Islet of Langerhans (tissue), 1 donor: ENCODE measurements around the gene CLMP.

ENCODE experiments used
- FAIRE-seq: peaks from one replicate; lab custom pipeline; 2011; peaks lifted over from hg19 to GRCh38; lab: Jason Lieb, UNC

The CLMP gene, protein sequence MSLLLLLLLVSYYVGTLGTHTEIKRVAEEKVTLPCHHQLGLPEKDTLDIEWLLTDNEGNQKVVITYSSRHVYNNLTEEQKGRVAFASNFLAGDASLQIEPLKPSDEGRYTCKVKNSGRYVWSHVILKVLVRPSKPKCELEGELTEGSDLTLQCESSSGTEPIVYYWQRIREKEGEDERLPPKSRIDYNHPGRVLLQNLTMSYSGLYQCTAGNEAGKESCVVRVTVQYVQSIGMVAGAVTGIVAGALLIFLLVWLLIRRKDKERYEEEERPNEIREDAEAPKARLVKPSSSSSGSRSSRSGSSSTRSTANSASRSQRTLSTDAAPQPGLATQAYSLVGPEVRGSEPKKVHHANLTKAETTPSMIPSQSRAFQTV

DNA sequence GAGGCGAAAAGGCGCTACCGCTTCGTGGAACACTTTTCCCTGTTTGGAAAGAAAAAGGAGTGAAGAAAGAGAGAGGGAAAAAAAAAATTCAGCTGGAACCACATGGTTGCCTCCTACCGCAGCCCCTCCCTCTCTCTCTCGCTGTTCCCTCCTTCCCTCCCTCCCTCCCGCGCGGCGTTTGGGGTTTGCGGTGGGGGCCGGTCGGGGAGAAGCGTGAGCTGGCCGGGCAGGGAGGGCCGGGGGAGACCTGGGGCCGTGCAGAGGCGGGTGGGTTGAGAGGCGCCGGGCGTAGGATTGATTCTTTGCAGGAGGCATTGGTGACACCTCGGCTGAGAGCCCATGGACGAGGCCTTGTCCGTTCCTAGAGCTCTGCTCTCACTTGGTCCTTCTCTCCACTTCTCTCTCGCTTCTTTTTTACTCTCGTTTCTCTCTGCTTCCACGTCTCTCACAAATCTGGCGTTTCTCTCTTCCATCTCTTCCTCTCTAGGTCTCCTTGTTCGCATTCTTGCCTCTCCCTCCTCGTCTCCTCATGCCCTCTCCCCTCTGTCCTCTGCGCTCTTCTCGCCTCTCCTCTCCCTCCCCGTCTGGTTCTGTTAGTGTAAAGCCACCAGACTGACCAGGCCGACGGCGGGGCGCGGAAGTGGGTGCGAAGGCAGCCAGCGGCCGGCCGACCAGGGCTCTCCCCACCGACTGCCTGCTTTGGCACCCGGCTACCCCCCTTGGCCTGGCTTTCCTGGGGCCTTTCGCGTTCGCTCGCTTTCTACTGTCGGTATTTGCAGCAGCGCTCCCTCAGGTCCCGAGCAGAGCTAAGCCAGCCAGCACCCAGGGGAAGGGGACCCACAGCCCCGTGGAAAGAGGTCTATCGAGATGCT, at the start of gene CLMP:
Gene CLMP (minus strand): TSS at position 61 of the 872 bp plus-strand sequence. CDS start 308 bp downstream, outside the sequence.
- no peak for FAIRE-seq

DNA sequence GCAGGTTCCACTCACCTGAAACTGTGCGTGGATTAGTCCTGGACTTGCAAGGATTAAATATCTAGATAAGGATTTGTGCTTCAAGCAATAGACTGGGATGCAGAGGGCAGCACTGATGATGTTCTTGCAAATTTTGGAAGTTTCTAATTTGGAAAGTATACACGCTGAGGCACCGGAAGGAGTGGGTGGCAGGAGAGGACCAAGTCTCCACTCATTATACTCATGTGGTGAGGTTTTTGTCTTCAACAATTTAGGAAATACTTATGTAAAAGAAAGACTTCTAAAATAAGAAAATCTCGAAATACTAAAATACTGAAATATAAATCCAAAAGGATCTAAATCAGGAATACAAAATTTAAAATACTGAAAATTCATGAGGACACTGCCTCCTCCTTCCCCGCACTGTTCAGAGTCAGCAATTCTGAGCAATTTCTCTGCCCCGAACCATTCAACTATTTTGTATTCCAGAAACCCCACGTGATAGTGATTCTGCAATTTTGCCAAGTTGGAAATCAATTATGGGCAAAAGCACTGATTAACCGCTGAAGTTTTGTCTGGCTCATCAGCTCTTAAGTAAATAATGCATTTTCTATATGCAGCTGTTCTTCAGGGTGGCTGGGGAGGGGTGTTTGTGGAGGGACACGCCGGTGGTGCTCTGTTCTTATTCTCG, 47.0 kb upstream of the CLMP start:
- no peak for FAIRE-seq

DNA sequence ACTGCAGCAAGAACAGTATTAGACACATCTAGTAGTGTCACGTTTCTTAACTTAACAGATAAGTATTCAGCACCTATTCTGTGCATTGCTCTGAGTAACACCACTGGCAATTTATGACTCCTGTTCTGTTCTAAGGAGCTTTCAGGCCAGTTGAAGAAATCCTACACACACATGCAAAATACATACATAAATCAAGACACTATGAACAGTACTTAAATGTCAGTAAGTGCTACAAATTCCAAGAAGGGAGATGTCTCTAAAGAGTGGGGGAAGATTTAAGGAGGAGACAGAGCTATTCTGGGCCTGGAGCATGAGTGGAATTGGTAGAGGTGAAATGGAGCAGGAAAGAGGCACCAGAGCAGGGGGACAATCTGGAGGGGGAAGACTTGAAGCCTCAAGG, 46.2 kb upstream of the CLMP start:
- FAIRE-seq, result no peak

DNA sequence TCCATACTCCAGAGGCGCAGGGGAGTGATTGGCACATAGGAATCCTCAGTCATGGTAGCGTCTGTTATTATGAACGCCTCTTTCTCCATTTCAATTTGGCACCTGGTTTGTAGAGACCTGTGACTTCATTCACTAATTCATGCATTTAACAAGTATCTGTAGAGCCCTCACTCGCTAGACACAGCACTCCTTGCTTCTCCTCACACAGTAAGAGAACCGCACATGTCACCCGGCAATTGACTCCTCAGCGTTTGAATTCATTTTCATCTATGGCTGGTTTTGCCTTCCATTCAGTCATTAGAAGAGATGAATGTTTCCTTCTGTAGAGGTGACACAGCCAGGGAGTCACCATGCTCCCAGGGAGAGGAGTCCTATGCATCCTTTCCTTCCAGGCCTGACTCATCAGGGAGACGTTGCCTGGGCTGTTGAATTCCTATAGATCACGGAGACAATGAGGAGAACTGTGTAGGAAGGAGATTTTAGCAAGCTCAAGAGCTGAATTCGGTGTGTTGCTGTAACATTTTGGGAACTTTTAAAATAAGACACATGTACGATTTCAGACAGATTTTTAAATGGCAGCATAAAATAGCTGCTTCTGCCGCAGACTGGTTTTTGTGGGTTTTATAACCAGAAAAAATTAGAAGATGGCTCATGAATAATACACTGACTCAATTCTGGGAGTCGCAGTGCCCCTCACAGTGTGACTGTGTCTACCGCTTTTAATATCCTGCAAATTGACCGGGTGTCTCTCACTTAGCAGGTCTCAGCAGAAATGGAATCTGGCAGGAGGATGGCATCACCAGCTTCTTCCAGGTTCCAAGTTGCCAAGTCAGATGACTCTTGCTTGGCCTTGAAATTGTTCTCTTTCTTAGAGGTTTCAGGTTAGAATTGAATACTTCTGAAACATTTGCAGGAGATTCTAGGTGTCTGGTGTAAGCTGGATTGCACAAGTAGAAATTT, 44.4 kb upstream of the CLMP start:
- no peak for FAIRE-seq

DNA sequence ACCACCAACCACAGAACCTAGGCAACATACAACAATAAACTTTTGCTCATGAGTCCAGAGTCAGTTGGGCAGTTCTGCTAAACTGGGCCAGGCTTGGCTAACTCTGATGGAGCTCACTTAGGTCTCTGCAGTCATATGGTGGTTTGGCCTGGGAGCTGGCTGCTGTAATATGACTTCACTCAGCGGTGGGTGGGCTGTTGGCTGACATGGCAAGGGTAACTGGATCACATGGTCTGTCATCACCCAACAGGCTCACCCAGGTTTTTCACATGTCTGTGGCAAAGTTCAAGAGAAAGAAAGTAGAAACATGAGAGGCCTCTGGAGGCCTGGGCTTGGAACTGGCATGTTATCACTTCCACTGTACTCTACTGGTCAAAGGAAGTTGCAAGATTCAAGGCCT, 43.2 kb upstream of the CLMP start:
- FAIRE-seq, result no peak

DNA sequence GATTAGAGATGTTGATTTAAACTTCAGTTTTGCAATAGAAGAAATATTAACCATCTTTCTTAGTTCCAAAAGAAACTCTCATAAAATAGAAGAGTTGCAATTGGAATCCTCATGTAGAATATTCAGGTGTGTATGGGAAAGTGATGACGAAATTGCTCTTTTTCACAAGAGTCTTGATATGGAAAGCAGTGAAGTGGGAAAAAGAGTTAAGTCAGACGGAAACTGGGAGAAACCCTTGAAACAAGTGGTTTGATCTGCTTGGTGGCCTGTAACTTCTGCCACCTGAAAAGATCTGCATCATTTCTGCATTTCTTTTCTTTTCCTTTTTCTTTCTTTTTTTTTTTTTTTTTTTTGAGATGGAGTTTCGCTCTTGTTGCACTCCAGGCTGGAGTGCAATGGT, 41.8 kb upstream of the CLMP start:
- FAIRE-seq, result no peak

DNA sequence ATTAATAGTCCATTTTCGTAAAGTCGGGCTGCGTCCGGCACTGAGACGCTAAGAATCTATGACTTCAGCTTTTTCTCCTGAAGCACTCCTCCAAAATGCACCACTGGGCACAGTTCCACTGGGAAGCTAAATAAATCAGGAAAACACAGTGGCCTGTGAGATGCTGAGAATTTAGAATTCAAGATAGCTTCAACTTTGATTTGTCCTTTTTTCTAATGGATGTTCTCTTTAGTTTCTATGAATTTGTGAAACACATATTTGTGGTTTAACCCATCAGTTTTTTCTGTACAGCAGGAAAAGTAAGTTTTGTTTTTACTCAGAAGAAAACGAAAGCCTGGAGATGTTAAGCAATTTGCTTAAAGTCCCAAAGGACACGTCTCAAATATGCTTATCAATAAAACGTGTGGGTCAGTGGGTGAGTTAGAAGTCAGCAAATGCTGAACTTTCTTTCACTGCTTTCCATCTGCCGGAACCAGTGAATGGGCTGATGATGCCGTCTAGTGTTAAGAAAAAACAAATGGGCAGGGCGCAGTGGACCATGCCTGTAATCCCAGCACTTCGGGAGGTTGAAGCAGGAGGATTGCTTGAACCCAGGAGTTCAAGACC, 40.7 kb upstream of the CLMP start:
- no peak for FAIRE-seq

DNA sequence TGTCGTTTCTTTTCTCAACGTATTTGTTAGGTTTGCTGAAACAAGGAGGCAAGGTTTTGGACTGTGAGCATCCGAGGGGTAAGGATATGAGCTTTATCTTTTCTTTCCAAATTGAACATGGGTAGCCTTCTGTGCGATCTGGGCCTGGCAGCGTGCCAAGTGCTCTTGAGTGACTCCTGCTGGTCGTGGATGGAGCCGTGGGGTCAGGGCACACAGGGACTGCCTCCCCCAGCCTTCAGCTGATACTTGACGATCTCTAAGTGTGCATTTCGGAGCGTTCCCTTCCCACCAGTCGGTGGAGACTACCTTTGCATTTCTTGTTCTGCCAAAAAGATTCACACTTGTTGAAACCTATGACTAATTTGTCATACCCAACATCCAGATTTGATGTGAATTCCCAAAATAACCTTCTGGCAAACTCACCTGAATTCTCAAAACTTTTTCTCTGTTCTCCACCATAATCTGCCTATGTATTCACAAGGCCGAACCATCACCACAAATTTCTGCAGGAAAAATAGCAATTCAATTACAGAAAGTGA, 40.1 kb upstream of the CLMP start:
- no peak for FAIRE-seq

DNA sequence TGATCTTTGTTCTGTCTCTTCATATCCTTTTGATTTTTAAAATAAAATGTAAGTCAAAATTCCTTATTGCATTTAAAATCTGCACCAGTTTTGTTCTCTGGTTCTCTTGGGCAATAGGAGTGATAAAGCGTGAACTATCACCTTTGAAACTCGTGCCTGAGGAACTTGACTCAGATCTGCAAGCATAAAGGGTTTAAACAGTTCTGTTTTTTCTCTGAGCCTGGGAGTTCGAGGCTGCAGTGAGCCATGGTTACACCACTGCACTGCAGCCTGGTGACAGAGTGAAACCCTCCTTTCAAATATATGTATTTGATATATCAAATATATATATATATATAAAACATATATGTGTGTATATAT, 38.9 kb upstream of the CLMP start:
- FAIRE-seq, result no peak

DNA sequence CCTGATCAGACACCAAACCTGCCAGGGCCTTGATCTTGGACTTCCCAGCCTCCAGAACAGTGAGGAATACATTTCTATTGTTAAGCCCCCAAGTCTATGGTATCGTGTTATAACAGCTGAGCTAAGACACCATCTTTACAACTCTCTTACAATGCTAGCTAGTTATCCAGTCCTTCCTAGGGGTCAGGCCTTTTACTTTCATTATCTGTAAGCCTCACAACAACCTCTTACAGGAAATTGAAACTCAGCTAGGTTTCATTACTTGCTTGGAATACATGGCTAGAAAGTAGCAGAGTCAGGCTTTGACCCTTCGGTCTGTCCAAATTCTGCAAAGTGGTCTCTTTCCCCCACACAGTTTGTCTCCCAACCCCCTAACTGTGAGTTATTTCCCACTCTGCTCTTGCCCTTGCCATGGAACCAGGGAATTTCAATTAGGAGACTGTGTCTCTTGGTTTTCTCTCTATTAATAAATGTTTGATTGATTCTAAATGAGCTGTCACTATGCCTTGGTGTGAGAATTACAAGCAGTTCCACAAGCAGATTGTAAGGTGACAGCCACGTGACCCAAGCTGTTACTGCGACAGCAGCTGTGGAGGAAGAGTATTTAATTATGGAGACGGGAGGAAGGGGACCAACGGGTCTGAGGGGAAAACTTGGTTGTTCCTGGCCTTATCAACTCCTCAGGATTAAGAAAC, 38.4 kb upstream of the CLMP start:
- no peak for FAIRE-seq

DNA sequence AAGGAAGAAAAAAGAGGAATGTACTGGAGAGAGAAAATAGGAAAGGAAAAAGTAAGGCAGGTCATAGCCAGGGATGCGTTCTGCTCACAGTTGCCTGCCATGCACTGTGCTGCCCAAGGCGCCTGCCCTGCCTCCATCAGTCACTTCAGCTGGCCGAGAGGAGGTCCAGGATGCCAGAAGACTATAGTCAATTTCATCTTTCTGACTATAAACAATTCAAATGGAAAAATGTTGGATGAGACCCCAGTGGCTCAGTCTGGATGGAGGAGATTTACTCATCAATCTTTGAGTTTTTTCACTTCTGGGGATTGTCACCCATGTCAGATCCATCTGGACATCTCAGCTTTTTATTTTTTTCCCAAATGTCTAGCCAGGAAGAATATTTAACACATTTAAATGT, 36.7 kb upstream of the CLMP start:
- no peak for FAIRE-seq

DNA sequence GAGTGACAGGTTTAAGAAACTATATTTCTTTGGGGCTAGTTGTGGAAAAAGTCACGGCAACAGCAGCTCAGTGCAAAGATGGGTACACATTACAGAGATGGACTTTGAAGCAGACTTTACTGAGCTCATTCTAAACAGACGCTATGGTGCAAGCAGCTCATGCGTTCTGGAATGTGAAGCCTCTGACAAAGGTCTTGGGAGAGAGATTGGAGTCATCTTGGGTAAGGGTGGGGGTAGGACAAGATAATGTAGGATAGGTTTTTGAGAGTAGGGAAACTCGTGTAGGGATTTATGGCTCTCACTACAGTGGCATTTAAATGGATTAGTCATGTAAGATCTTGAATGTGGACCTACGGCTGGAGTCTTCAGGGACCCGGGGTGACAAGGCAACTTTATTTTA, 36.2 kb upstream of the CLMP start:
- no peak for FAIRE-seq

DNA sequence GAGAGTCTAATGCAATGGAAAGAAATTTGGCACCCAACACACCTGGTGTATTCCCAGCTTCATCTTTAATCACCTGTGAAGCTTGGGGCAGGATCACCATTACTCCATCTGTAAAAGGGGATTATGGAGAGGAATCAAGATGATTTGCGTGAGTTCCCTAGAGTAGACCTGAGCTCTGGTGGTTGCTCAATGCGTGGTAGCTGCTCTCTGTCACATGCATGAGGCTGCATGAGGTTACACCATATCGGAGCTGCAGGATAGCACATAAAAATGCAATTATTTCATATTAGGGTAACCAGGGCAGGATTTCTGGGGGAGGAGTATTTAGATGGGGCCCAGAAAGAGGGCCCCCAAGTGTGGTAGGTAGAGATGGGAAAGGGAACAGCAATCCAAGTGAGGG, 35.3 kb upstream of the CLMP start:
- no peak for FAIRE-seq

DNA sequence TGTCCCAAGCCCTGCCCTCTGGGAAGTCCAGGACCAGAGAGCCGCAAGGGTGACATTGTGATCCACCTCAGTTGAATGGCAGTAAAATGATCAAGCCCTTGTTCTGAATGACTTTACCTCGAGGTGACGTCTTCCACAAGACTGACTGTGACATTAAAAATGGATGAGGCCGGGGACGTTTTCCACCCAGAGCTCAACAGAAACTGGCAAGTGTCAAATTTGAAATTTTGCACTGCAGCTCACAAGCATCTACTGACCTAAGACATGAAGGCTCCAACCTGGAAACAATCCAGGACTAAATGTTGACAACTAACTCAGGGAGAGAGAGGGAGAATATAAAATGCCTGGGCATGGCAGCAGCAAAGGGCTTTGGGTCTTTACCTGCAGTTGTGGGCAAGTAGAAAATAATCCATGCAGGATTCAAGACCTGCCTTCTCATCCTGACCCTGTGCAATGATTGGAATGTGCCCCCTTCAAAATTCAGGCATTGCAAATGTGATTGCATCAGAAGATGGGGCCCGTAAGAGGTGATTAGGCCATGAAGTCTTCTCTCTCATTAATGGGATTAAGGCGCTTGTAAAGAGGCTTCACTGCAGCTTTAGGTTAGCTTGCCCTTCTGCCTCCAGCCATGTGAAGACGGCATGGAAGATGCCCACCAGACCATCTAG, 33.6 kb upstream of the CLMP start:
- no peak for FAIRE-seq

DNA sequence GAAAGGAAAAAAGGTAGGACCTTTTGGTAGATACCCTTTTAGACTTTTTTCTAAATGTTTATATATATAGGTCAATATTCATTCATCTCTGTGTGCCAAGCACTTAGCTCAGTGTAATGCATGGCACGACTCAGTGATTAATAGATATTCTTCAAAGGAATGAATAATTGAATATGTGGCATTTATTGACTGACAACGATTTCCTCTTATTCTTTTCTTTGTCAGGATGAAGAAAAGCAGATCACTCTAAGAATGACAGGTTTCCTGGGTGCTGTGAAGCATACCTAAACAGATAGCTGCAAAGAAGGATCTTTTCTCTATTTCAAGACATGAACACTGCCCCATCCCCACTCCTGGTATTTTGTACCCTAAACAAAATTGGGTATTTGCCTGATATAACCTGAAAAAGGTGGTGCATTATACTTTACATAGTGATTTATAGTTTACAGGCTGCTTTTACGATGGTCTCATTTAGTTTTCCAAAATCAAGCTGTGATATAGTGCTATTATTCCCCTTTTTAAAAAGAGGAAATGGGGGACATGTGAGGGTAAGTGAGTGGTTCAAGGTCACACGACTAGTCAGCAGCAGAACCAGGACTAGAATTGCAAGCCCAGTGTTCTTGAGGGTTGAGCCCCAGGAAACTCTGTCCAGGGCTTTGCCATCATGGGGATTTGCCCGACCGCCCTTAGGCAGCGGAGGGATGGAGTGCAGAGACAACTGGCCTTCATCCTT, 32.9 kb upstream of the CLMP start:
- no peak for FAIRE-seq

DNA sequence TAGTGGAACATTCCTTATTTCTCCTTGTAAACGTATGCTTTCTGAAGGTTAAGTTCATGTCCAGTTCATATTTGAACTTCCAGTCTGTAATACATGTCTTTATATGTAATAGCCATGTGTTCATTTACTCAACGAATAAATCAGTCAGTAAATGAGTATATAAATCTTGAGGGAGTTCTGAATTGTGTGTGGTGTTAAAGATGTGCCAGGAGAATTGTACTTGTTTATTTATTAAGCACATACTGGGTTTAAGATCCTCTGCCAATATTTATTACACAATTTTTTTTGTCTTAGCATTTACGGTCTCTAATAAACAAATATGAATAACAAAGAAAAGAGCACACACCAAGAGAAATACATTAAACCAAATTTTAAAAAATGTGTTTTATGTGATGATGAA, 26.5 kb upstream of the CLMP start:
- FAIRE-seq, result no peak

DNA sequence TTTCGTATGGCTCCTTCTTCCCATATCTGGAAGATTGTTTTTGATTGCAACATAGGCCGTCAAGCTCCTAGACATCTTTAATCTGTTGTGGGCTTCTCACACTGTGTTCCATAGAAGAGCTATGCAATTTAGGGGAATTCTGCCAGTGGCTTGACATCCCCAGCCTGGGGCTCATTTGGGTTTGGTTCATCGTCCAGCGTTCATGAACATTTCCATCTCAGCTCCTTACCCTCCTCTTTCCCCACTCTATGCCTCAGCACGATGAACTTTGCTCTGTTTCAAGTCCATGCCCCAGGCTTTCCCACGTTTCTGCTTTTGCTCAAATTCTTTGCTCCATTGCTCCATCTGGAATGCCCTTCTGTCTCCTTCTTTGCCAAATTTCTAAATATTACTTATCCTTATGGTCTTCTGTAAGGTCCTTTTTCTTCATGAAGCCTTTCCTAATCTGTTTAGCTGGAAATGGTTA, 26.1 kb upstream of the CLMP start:
- no peak for FAIRE-seq

DNA sequence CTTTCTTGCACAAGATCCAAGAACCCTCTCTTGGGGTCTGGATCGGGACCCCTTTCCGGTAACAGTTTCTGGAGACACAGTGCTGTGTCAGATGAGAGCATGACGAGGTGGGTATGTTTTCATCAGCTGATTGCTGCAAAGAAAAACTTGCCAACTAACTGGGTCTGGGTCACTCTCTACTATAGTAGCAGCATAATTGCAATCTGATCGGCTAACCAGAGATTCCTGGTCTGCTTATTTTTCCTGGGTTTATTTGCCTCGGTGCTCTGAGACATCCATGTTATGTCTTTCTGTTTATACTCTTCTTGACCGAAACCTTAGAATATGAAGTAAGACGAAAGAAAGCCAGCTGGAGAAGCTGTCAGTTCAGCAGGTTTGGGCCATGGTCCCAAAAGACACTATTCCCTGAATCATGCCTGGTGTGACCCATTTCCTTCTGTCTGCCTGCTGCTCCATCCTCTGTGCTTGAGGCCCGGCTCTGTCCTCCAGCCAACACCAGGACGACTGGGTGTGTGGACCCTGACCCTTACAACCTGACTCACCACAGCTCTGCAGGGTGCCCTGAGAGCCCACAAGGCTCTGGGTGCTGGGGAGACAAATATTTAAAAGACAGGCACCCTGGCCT, 24.1 kb upstream of the CLMP start:
- FAIRE-seq, result no peak

DNA sequence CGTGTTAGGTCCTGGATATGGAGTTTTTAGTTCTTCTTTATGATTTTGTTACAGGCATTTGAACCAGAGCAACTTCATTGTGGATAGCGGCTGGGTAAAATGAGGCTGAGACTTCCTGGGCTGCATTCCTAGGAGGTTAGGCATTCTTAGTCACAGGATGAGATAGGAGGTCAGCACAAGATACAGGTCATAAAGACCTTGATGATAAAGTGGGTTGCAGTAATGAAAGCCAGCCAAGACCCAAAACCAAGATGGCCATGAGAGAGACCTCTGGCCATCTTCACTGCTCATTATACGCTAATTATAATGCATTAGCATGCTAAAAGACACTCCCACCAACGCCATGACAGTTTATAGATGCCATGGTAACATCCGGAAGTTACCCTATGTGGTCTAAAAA, 23.4 kb upstream of the CLMP start:
- no peak for FAIRE-seq
